Measurements from ENCODE around the gene CPOX. TPM values are rescaled to one million over a fixed set of nuclear protein-coding genes. Genes with fewer than 3 reads are reported as not detected.

CPOX gene
- total and polyA plus RNA-seq, 2 of the 8 experiments (the other 6 are each of a cell fraction or from before 2014, with no cell fraction given) = 17.4 to 27.0 TPM

GRCh38 chr3:98550833-98551232, 42.6 kb downstream of the CPOX start:
- POLR2A ChIA-PET (ENCODE audit: partially characterized antibody) = no interaction called here
- no peak overlapping the region for H3K23ac ChIP-seq (ENCODE audit: insufficient read length)
- FAIRE-seq (no peak), DNase-seq (ENCODE audit: low read depth in 1 of 2, low spot score in 2 of 2) (no peak)
- H3K4me1 ChIP-seq (replicated peaks in 1 of 4; ENCODE audit: control insufficient read depth in 3 of 4, insufficient read depth in 4 of 4, low read length in 3 of 4) = no peaks in the 10 kb centered on the region
- no peak overlapping the region for H3K27ac ChIP-seq (ENCODE audit: low read depth, low read length)
- no peak overlapping the region for H3K4me2 ChIP-seq (ENCODE audit: insufficient read depth in 1 of 2, low read depth in 2 of 2, low read length in 2 of 2)
- H2BK120ac ChIP-seq (replicated peaks; ENCODE audit: low read depth, low read length) = no peak overlapping the region
- H4K5ac ChIP-seq (ENCODE audit: insufficient read length, low read depth, low read length) = no peak overlapping the region
- no peaks in the 10 kb centered on the region for H4K20me1 ChIP-seq (replicated peaks in 1 of 2; ENCODE audit: control insufficient read depth in 1 of 2, insufficient read depth in 2 of 2, low read length in 2 of 2)
- WGBS, 2 experiments (ENCODE audit: extremely low coverage in 1 of 2, insufficient coverage in 1 of 2, insufficient read length in 1 of 2, insufficient replicate concordance in 2 of 2, low coverage in 1 of 2, low lambda C conversion rate in 2 of 2, missing lambda C conversion rate in 1 of 2) = 92% methylated on average over 3 of the region's 3 CpGs; no CpG with 5 or more reads in 1 of the 2 experiments
- no peak overlapping the region for H3K9ac ChIP-seq (replicated peaks in 1 of 4; ENCODE audit: extremely low read depth in 1 of 4, low read depth in 3 of 4, low read length in 3 of 4)
- H3K79me1 ChIP-seq (ENCODE audit: low read depth, low read length) = no peaks in the 10 kb centered on the region
- no peaks in the 10 kb centered on the region for H3K23me2 ChIP-seq (ENCODE audit: low read depth, low read length)
- no peak overlapping the region for H2BK15ac ChIP-seq (ENCODE audit: low read length)
- no peak for TF ChIP-seq RFX5 (IDR thresholded peaks at IDR 0.05; ENCODE audit: borderline replicate concordance, low read depth, low read length)
- TF ChIP-seq SP2 (IDR thresholded peaks at IDR 0.05; ENCODE audit: low read length) = no peak
- TF ChIP-seq NRF1 (IDR thresholded peaks at IDR 0.05; ENCODE audit: low read depth, low read length) = no peak
- no peak for TF ChIP-seq CHD2 (IDR thresholded peaks at IDR 0.05; ENCODE audit: low read length)
- no peak for TF ChIP-seq CBX5 (IDR thresholded peaks at IDR 0.05; ENCODE audit: low read depth, low read length)
- no peak for TF ChIP-seq PHF8 (conservative IDR thresholded peaks at IDR 0.05; ENCODE audit: low read depth, low read length)
- no peak for TF ChIP-seq TAF1 (IDR thresholded peaks at IDR 0.05; ENCODE audit: low read depth, low read length)
- TF ChIP-seq KDM4A (IDR thresholded peaks at IDR 0.05; ENCODE audit: low read depth, low read length, severe bottlenecking) = no peak
- TF ChIP-seq SAP30 (IDR thresholded peaks at IDR 0.05; ENCODE audit: insufficient read depth, insufficient replicate concordance, low read length) = no peak
- no peak for TF ChIP-seq CREB1 (IDR thresholded peaks at IDR 0.05)
- no peak overlapping the region for H4K91ac ChIP-seq (replicated peaks; ENCODE audit: insufficient read length, low read length)
- H3K56ac ChIP-seq (replicated peaks; ENCODE audit: insufficient read length, low read depth, low read length) = no peak overlapping the region
- no peaks in the 10 kb centered on the region for H3K36me3 ChIP-seq (ENCODE audit: control insufficient read depth in 2 of 4, insufficient read depth in 4 of 4, low read length in 3 of 4)
- no peak overlapping the region for H2BK20ac ChIP-seq (ENCODE audit: low read length)
- H2BK12ac ChIP-seq (ENCODE audit: low read depth, low read length) = no peak overlapping the region
- CTCF ChIA-PET (ENCODE audit: partially characterized antibody) = interaction anchor here (1.3 kb wide), 1 partner anchor 21 kb away, joined by 3 read pairs; no protein-coding TSS in a partner anchor
- H3K27me3 ChIP-seq (replicated peaks in 1 of 4; ENCODE audit: control insufficient read depth in 3 of 4, extremely low read depth in 1 of 4, insufficient read depth in 3 of 4, low read length in 3 of 4) = peaks cover 0 to 1% (median 0%) of the 10 kb centered on the region in 4 experiments; a peak in 1 of 7 replicates
- no peak overlapping the region for H2AK5ac ChIP-seq (ENCODE audit: low read depth, low read length)
- H3K4ac ChIP-seq (replicated peaks; ENCODE audit: insufficient read length, low read depth, low read length) = no peak overlapping the region
- no peak overlapping the region for H3K4me3 ChIP-seq (ENCODE audit: extremely low read depth in 1 of 4, insufficient read depth in 2 of 4, low read depth in 3 of 4, low read length in 4 of 4)
- H3K9me3 ChIP-seq (ENCODE audit: insufficient read depth in 2 of 2, low read depth in 1 of 2, low read length in 1 of 2) = no peaks in the 10 kb centered on the region
- H3K79me2 ChIP-seq (ENCODE audit: control insufficient read depth in 1 of 2, insufficient read depth in 2 of 2, low read length in 2 of 2) = no peaks in the 10 kb centered on the region
- H2AFZ ChIP-seq (ENCODE audit: low read length) = no peak overlapping the region
- no peak overlapping the region for H3K14ac ChIP-seq (ENCODE audit: insufficient read length)
- no peak overlapping the region for H4K8ac ChIP-seq (ENCODE audit: extremely low read depth, insufficient read depth, low read length)
- H2BK5ac ChIP-seq (ENCODE audit: low read depth, low read length) = no peak overlapping the region
- no peak overlapping the region for H3K18ac ChIP-seq (ENCODE audit: extremely low read depth, low read length)
